Loucy (cell line): Measurements from ENCODE around the gene BABAM2.

Source experiments
- H2AFZ ChIP-seq: fragments of 200-600 bp; sonication (generic); 2 replicates; pipeline ENCODE4 v1.6.0; 2016; ENCODE audit warnings: antibody characterized with exemption, mild to moderate bottlenecking, low read length, moderate library complexity
- H3F3A ChIP-seq: fragments of 200-600 bp; 2 replicates; pipeline ENCODE4 v1.6.0; 2016; ENCODE audit warnings: antibody characterized with exemption, low read depth, mild to moderate bottlenecking
- H3K27me3 ChIP-seq: fragments of 200-600 bp; sonication (generic); 2 replicates; pipeline ENCODE4 v1.6.1; 2014; ENCODE audit warnings: low read length, mild to moderate bottlenecking; ENCODE audit not compliant: insufficient read depth, poor library complexity, severe bottlenecking
- H3K36me3 ChIP-seq: fragments of 200-600 bp; sonication (generic); 2 replicates; pipeline ENCODE4 v1.6.1; 2016; ENCODE audit warnings: low read length; ENCODE audit not compliant: insufficient read depth
- H3K4me1 ChIP-seq: fragments of 200-600 bp; sonication (generic); 2 replicates; pipeline ENCODE4 v1.5.1; 2014; ENCODE audit warnings: low read length, mild to moderate bottlenecking; ENCODE audit not compliant: insufficient read depth, poor library complexity, severe bottlenecking
- H3K4me2 ChIP-seq: fragments of 200-600 bp; sonication (generic); 2 replicates; pipeline ENCODE4 v1.6.0; 2014; ENCODE audit warnings: antibody characterized with exemption, low read length, low read depth, mild to moderate bottlenecking; ENCODE audit not compliant: poor library complexity, severe bottlenecking
- H3K4me3 ChIP-seq: fragments of 200-600 bp; sonication (generic); 2 replicates; pipeline ENCODE4 v1.5.1; 2014; ENCODE audit warnings: low read length, mild to moderate bottlenecking, mixed read lengths; ENCODE audit not compliant: poor library complexity, severe bottlenecking
- H3K79me2 ChIP-seq: fragments of 200-600 bp; sonication (generic); 2 replicates; pipeline ENCODE4 v1.6.1; 2014; ENCODE audit warnings: low read length; ENCODE audit not compliant: insufficient read depth
- H3K9ac ChIP-seq: fragments of 200-600 bp; sonication (generic); 2 replicates; pipeline ENCODE4 v1.6.0; 2014; ENCODE audit warnings: mild to moderate bottlenecking, low read depth, low read length, moderate library complexity; ENCODE audit not compliant: poor library complexity, severe bottlenecking
- H3K9me2 ChIP-seq: fragments of 200-600 bp; sonication (generic); replicated peaks from 2 replicates; pipeline ENCODE4 v1.6.1; 2016; ENCODE audit warnings: low read depth, low read length, mixed read lengths
- H3K9me3 ChIP-seq: fragments of 200-600 bp; sonication (generic); 2 replicates; pipeline ENCODE4 v1.6.1; 2014; ENCODE audit warnings: mild to moderate bottlenecking, antibody characterized with exemption, low read length, low read depth; ENCODE audit not compliant: insufficient read depth
- H4K20me1 ChIP-seq: fragments of 200-600 bp; sonication (generic); 2 replicates; pipeline ENCODE4 v1.6.0; 2014; ENCODE audit warnings: antibody characterized with exemption, low read length, mild to moderate bottlenecking; ENCODE audit not compliant: insufficient read depth, poor library complexity, severe bottlenecking
- EZH2phosphoT487 ChIP-seq: fragments of 200-600 bp; IDR thresholded peaks from 2 replicates; pipeline ENCODE4 v1.6.1; 2018; ENCODE audit warnings: antibody characterized with exemption, mild to moderate bottlenecking, moderate library complexity, borderline replicate concordance
- TF ChIP-seq, protein P1 (sequence below): fragments of 200-600 bp; sonication (generic); conservative IDR thresholded peaks from 2 replicates; pipeline ENCODE4 v1.5.1; 2014; ENCODE audit warnings: mild to moderate bottlenecking, antibody characterized with exemption, low read length

BABAM2 gene

DNA sequence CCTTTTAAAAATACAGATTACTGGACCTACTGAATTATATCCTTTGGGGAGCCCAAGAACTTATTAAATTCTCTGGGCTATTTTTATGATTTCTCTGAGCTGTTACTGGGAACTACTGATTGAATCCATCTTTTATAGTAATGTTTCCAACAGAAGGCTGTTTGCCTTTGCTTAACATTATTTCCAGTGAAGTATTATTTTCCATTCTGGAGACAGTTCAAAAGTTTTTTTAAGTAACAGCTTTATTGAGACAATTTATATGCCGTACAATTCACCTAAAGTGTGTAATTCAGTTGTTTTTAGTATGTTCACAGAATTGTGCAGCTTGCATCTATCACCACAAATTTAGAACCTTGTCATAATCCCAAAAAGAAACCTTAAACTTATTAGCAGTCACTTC, 100.6 kb downstream of the BABAM2 start:
- Histone ChIP-seq H3K9ac (no peak overlapping the region), H3K9me3 (no peaks in the 10 kb centered on the region), H3K4me2 (no peak overlapping the region), H3K27me3 (no peaks in the 10 kb centered on the region), H3K9me2 (no peaks in the 10 kb centered on the region), H4K20me1 (no peaks in the 10 kb centered on the region), H3F3A (no peaks in the 10 kb centered on the region), H3K36me3 (no peaks in the 10 kb centered on the region), H3K4me1 (peaks cover 17% of the 10 kb centered on the region), H3K4me3 (no peak overlapping the region), H2AFZ (no peak overlapping the region), H3K79me2 (no peaks in the 10 kb centered on the region)
- TF ChIP-seq, protein P1, sequence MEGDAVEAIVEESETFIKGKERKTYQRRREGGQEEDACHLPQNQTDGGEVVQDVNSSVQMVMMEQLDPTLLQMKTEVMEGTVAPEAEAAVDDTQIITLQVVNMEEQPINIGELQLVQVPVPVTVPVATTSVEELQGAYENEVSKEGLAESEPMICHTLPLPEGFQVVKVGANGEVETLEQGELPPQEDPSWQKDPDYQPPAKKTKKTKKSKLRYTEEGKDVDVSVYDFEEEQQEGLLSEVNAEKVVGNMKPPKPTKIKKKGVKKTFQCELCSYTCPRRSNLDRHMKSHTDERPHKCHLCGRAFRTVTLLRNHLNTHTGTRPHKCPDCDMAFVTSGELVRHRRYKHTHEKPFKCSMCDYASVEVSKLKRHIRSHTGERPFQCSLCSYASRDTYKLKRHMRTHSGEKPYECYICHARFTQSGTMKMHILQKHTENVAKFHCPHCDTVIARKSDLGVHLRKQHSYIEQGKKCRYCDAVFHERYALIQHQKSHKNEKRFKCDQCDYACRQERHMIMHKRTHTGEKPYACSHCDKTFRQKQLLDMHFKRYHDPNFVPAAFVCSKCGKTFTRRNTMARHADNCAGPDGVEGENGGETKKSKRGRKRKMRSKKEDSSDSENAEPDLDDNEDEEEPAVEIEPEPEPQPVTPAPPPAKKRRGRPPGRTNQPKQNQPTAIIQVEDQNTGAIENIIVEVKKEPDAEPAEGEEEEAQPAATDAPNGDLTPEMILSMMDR, result no peak
- no peak for TF ChIP-seq EZH2phosphoT487

DNA sequence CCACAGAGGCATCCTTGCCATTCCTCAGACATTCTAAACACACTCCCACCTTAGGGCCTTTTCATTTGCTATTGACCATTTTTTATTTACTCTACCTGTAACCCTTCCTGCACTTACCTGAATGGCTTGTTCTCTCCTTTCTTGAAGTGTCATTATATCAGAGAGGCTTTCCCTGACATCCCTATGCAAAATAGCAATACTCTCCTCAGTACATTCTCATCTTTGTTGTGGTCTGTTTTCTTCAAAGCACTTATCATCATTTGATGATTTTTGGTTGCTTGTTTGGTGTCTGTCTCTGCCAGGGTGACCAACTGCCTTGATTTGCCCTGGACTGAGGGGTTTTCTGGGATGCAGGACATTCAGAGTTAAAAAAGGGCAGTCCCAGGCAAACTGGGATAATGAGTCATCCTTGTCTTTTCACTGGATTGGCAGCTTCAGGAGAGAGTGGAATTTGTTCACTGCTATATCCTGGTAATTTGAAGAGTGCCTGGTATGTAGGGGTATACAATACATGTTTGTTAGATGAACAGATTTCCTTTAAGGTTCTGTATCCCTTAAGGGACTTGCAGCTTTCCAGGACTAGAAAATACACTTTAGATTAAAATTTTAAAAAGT, 102.4 kb downstream of the BABAM2 start:
- Histone ChIP-seq H3K9me3 (no peaks in the 10 kb centered on the region), H3K4me1 (peaks cover 17% of the 10 kb centered on the region), H3K36me3 (no peaks in the 10 kb centered on the region), H3K27me3 (no peaks in the 10 kb centered on the region), H3K9ac (no peak overlapping the region), H3K4me3 (no peak overlapping the region), H3F3A (no peaks in the 10 kb centered on the region), H3K4me2 (no peak overlapping the region), H3K79me2 (no peaks in the 10 kb centered on the region), H3K9me2 (no peaks in the 10 kb centered on the region), H2AFZ (no peak overlapping the region), H4K20me1 (no peaks in the 10 kb centered on the region)
- TF ChIP-seq EZH2phosphoT487, result no peak
- TF ChIP-seq, protein P1, result no peak

DNA sequence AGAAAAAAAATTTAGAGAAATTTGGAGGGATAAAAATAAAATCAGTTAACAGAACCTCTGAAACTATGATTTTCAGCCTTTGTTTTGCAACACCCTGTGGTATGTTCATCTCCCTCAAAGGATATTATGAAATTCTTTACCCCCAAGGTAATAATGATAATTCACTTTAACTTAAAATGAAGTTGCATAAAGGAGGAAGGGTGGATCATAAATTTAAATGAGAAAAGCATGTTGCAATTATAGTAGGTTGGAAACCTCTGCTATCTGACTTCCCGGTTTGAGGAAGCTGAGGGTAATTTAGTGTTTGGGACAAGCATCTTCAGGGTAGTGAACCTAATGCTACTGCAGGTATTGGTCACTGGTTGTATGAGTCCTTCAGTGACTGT, 102.9 kb downstream of the BABAM2 start:
- Histone ChIP-seq H3K79me2 (no peaks in the 10 kb centered on the region), H4K20me1 (no peaks in the 10 kb centered on the region), H2AFZ (no peak overlapping the region), H3K4me1 (peaks cover 12% of the 10 kb centered on the region), H3K27me3 (no peaks in the 10 kb centered on the region), H3F3A (no peaks in the 10 kb centered on the region), H3K9me3 (no peaks in the 10 kb centered on the region), H3K9ac (no peak overlapping the region), H3K36me3 (no peaks in the 10 kb centered on the region), H3K4me2 (no peak overlapping the region), H3K4me3 (no peak overlapping the region), H3K9me2 (no peaks in the 10 kb centered on the region)
- TF ChIP-seq, protein P1, result no peak
- no peak for TF ChIP-seq EZH2phosphoT487
